Measurements from ENCODE around the gene NTMT1.

Gene NTMT1

DNA sequence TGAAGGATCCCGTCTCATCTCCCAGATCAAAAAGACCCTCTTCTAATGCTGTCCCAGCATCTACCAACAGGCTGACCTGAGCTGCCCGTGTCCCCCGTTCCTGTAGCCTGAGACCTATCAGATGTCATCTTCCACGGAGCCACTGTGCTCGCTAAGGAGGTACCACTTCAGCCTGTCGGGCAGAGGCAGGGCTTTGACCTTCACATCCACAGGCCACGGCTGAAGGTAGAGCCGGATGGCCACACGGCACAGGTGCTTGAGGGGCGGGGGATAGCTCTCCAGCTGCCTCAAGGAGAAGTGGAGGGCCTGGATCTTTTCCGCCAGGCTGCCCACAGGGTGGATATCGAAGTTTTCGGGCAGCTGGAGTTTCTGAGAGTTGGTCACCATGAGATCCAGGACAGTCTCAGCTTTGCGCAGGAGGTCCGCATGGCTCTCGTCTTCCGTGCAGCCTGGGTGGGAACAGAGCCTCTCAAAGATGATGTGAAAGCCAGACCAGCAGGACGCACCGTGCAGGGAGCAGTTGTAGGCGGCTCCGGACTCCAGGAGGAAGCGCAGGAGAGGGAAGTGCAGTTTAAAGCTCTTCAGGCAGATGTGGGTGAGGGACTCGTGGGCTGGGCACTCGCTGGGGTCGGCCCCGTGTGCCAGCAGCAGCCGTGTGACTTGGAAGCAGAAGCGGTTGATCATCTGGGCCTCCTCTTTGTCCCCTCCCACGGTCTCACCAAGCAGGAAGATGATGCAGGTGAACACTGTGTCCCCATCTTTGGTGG lies 11.9 kb downstream of the NTMT1 start:
- no peak for DNase-seq

DNA sequence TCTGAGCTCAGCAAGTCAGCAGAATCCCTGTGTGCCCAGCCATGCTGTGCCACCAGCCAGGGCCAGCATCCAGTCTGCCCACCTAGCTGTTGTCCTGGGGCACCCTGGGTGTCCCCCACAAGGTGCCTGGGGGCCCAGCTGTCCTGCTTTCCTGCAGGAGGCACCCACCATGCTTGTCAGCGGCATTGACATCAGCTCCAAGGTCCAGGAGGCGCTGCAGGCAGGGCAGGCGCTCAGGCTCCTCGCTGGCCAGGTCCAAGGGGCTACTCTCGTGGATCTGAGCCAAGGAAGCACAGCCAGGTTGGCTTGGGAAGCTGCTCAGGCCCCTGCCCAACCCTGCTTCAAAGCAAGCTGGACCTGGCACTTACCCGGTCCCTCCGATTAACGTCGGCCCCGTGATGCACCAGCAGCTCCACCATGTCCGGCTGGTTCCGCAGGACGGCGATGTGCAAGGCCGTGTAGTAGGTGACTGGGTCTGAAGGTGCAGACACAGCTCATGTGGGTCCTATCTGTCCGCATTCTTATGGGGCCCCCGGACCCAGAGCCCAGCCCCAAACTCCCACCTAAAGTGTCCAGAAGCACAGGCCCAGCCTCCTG lies 13.2 kb downstream of the NTMT1 start:
- DNase-seq, result no peak

DNA sequence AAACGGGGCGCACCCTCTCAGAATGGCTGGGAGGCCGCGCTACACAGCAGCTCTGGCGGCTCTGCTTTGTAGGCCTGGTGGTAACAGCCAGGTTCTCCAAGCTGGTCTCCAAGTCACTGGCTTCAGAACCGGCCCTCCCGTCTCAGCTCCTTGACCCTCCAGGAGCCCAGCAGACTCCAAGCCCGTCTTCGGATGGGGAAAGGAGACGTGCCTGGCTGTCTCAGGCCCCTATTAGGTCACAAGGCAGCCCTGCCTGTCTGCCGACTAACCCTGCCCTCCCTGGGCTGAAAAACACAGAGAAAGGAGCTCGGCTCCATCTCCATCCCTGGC lies 13.8 kb downstream of the NTMT1 start:
- no peak for DNase-seq

DNA sequence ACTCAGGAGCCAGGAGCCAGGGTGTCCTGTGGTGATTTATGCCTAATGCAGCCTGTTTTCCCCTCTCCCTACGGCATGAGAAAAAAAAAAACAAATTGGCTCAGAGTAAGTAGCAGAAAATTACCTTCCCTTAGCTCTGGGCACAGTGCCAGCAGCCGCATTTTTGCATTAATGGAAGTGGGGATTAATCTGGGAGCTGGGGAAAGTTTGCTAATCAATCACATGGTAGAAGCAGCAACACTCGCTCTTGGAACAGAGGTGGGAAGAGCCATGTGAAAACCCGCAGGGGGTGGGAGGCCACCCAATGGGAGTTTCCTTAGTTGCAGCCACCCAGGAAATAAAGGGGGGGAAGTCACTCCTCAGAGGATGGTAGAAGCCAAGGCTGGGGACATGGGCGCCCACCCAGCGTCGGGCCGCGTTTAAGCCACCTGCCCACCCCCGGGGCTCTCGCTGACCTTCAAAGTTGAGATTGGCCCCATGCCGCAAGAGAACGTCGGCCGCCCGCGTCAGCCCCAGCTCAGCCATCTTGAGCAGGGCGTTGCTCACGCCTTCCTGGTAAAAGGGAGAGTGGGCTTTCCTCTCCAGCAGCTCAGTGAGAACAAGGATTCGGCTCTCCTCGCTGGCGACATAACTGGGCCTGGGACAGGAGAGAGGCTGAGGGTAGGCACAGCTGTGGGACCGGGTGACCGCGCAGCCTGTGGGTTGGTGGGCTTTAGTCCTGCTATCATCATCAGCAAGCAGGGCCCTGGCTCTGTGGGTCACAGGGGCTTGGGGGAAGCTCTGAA lies 14.3 kb downstream of the NTMT1 start:
- DNase-seq, result no peak

- DNase-seq, result no peak
These were observed 15.1 kb downstream of the NTMT1 start for GRCh38 chr9:129640871-129641749.

GRCh38 chr9:129641750-129642585 lies 16.0 kb downstream of the NTMT1 start, which contains the start of gene ASB6:
Gene ASB6, minus strand, starts transcription at chr9:129642151. Its CDS starts 152 bp downstream, at chr9:129641999.
- peak; percentile 96 for DNase-seq

GRCh38 chr9:129643706-129644105 lies 17.7 kb downstream of the NTMT1 start:
- DNase-seq, result no peak

DNA sequence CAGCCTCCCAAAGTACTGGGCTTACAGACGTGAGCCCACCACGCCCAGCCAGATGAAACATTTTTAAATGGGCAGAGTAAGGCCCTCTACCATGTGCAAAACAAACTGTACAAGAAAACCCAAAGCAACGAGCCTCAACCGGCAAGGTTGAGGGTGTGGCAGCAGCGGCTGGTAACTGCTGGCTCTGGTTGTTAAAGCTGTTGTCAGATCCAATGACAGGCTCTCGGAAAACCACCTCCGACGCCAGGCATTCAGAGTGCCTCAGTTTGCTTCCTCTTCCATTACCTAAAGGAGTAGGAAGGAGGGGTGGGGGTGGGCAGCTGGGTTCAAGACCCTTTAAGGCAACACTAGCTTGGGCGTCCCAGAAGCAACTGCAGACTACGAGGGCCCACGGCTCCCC lies 18.4 kb downstream of the NTMT1 start:
- no peak for DNase-seq

DNA sequence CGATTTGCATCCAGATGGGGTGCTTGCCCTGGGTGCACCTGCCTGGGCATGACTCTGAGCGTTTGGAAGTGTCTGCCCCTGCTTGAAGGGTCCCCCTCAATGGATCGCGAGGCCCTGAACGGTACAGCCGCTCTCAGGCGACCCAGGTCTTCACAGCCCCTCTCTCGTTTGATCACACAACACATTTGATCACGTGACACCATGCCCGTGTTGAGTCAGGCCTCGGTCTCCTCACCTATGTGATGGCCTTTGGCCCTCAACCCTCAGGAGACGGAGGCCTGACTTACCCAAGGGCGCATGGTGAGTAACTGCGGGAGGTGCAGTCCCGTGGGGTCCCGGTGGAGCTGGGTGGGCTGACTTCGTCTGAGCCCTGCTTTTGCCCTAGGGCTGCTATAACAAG lies 18.9 kb downstream of the NTMT1 start:
- DNase-seq, result no peak

GRCh38 chr9:129646252-129646651 lies 20.3 kb downstream of the NTMT1 start:
- no peak for DNase-seq

- no peak for DNase-seq
These were observed 20.7 kb downstream of the NTMT1 start for GRCh38 chr9:129646654-129647053.

DNA sequence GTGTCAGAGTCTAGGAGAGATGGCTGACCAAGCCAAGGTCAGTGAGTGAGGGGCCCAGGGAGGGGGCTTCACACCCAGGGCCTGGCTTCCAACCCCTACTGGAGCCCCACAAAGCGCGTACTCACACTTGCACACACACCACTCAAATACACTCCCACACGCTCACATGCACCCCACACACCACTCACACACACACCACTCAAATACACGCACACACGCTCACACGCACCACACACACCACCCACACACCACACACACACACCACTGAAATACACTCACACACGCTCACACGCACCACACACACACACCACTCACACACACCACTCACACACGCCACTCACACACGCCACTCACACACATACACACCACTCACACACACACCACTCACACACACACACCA lies 21.7 kb downstream of the NTMT1 start:
- DNase-seq, result no peak

DNA sequence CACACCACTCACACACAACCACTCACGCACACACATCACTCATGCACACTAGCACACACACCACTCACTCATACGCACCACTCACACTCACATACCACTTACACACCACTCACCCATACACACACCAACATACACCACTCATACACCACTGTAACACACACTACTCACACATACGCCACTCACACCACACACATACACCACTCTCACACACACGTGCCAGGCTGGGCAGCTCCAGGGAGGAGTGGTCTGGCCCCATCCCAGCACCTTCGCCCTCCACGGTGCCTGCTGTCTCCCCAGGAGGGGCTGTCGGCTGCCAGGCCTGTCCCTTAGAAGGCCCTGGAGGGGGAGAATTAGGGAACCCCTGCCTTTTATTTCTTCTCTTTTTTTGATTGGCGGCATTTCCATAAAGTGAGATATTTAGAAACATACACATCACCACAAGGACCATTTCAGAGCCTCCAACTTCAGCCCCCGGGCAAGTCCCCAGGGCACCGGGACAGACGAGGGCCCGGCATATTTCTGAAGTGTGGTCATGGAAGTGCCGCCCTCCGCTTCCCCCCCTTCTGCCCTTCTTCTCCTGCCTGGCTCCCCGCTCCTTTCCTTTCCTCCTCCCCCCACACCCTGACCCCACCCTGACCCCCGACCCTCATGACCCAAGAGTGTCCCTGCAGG lies 22.3 kb downstream of the NTMT1 start:
- DNase-seq, result no peak

DNA sequence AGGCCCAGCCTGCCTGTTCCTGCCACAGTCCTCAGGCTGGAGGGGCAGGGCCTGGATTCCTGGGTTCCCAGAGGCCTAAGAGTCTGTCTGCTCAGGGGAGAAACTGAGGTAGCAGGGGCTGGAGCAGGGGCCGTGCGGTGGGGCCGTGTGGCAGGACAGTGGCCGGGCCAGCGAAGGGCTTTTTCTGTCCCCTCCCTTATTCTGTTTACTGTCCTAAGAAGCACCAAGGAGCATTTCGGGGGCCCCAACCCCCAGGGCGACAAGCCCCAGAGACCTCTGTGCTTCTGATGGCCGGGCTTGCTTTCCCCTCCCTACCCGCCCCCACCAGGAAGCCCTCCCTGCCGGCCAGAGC lies 22.8 kb downstream of the NTMT1 start:
- DNase-seq, result no peak

GRCh38 chr9:129649726-129650679 lies 24.0 kb downstream of the NTMT1 start:
- no peak for DNase-seq

DNA sequence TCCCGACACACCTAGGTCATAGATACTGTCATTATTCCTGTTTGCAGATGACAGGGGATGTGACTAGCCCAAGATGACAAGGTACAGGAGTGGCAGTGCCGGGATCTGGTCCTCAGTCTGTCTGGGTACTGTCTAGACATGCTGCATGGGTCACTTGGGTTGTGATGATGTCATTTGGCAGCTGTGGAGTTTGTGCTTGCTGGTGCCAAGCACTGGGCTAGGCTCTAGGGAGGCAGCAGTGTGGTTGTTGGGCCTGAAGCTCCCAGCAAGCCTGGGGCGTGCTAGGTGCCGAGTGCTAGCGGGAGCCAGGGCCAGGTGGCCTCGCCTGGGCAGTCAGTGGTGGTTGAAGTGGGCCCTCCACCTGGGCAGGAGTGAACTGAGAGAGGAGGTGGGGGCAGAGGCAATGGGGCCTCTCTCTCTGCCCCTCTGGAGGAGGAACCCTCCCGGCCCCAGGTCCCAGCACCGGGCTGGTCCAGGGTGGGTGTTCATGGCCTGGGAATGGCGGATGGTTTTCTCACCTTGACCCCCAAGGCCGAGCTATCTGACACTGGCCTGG lies 24.8 kb downstream of the NTMT1 start:
- DNase-seq, result no peak

- no peak for DNase-seq
These were observed 28.0 kb downstream of the NTMT1 start for GRCh38 chr9:129653823-129654553.

- DNase-seq, result no peak
These were observed 28.6 kb downstream of the NTMT1 start for GRCh38 chr9:129654554-129655040.

- no peak for DNase-seq
These were observed 29.2 kb downstream of the NTMT1 start for GRCh38 chr9:129655154-129655553.
